IMR-90 (cell line): ENCODE results near the gene S100A5. TPM values are rescaled to one million over a fixed set of nuclear protein-coding genes. Genes with fewer than 3 reads are reported as not detected.

Experiments used
- ATAC-seq: fragments of 200-7000 bp; cut with Tn5 transposase; 2 replicates; pipeline ENCODE4 v1.9.1; 2020; ENCODE audit warnings: low read depth, mild to moderate bottlenecking, moderate library complexity
- BruUV-seq: library from RNA; stranded (reverse); fragments of 400-500 nt; replicated peaks from 2 replicates; lab custom pipeline; 2021; lab: Mats Ljungman, UMichigan
- CTCF ChIA-PET: fragments of 300-600 bp; formaldehyde crosslinking; extraction: SDS; loops from one replicate; lab custom pipeline; 2021; ENCODE audit warnings: antibody characterized with exemption; lab: Yijun Ruan, JAX
- POLR2A ChIA-PET: fragments of 300-600 bp; sonication (Branson Sonifier 250); formaldehyde crosslinking; loops from one replicate; lab custom pipeline; 2022; ENCODE audit warnings: antibody characterized with exemption; ENCODE audit not compliant: unreplicated experiment; lab: Charles Lee
- DNase-seq: peaks from one replicate; pipeline ENCODE4 v3.0.0; 2013
- H2AFZ ChIP-seq: replicated peaks from 2 replicates; pipeline ENCODE3; 2013; ENCODE audit warnings: low read length, mild to moderate bottlenecking; ENCODE audit not compliant: poor library complexity
- H2AK5ac ChIP-seq: 2 replicates; pipeline ENCODE4 v1.6.1; 2013; ENCODE audit warnings: low read depth, low read length, inconsistent platforms
- H2AK9ac ChIP-seq: replicated peaks from 2 replicates; pipeline ENCODE3; 2013; ENCODE audit warnings: mild to moderate bottlenecking, low read depth, low read length, moderate library complexity; ENCODE audit not compliant: poor library complexity
- H2BK120ac ChIP-seq: 2 replicates; pipeline ENCODE4 v1.6.1; 2013; ENCODE audit warnings: low read depth, low read length, inconsistent platforms
- H2BK15ac ChIP-seq: 3 replicates; pipeline ENCODE4 v1.6.1; 2013; ENCODE audit warnings: low read depth, low read length, inconsistent platforms
- H2BK20ac ChIP-seq: 2 replicates; pipeline ENCODE4 v1.6.1; 2013; ENCODE audit warnings: low read depth, mild to moderate bottlenecking, inconsistent platforms, low read length, moderate library complexity
- H2BK5ac ChIP-seq: 2 replicates; pipeline ENCODE4 v1.6.1; 2013; ENCODE audit warnings: mild to moderate bottlenecking, low read depth, low read length, inconsistent platforms; ENCODE audit not compliant: poor library complexity, severe bottlenecking
- H3K14ac ChIP-seq: replicated peaks from 2 replicates; pipeline ENCODE4 v1.6.1; 2013; ENCODE audit warnings: low read depth, low read length, inconsistent platforms
- H3K18ac ChIP-seq: 2 replicates; pipeline ENCODE4 v1.6.1; 2013; ENCODE audit warnings: low read depth, low read length, control low read depth
- H3K23ac ChIP-seq: 2 replicates; pipeline ENCODE4 v1.6.1; 2013; ENCODE audit warnings: low read depth, low read length, inconsistent platforms
- H3K27ac ChIP-seq: 2 replicates; pipeline ENCODE4 v1.5.1; 2013; ENCODE audit warnings: mild to moderate bottlenecking, control low read depth, low read length; ENCODE audit not compliant: insufficient read depth
- H3K27me3 ChIP-seq: 2 replicates; pipeline ENCODE4 v1.6.1; 2013; ENCODE audit warnings: low read length; ENCODE audit not compliant: control insufficient read depth, insufficient read depth
- H3K36me3 ChIP-seq: 2 replicates; pipeline ENCODE4 v1.6.1; 2013; ENCODE audit warnings: low read length, mixed read lengths; ENCODE audit not compliant: control insufficient read depth, insufficient read depth
- H3K4ac ChIP-seq: 2 replicates; pipeline ENCODE4 v1.6.1; 2013; ENCODE audit warnings: low read depth, low read length, inconsistent platforms
- H3K4me1 ChIP-seq: 2 replicates; pipeline ENCODE4 v1.6.1; 2013; ENCODE audit warnings: low read length, mixed read lengths; ENCODE audit not compliant: control insufficient read depth, insufficient read depth
- H3K4me2 ChIP-seq: 2 replicates; pipeline ENCODE4 v1.6.1; 2013; ENCODE audit warnings: low read depth, mild to moderate bottlenecking, control low read depth, low read length, moderate library complexity
- H3K4me3 ChIP-seq: 2 replicates; pipeline ENCODE4 v1.5.1; 2013; ENCODE audit warnings: low read depth, mild to moderate bottlenecking, control low read depth, low read length, moderate library complexity; ENCODE audit not compliant: insufficient read depth
- H3K56ac ChIP-seq: 2 replicates; pipeline ENCODE4 v1.6.1; 2013; ENCODE audit warnings: low read length, inconsistent platforms; ENCODE audit not compliant: insufficient read depth; ENCODE audit errors: extremely low read depth
- H3K79me1 ChIP-seq, 2 experiments: 2 replicates each; pipeline ENCODE4 v1.6.1; 2013; ENCODE audit warnings: low read length in 2 of 2, inconsistent platforms in 1 of 2, low read depth in 1 of 2
- H3K9ac ChIP-seq: 2 replicates; pipeline ENCODE4 v1.6.1; 2013; ENCODE audit warnings: low read depth, low read length, control low read depth
- H3K9me1 ChIP-seq: 2 replicates; pipeline ENCODE4 v1.6.1; 2013; ENCODE audit warnings: low read length, inconsistent platforms; ENCODE audit not compliant: insufficient read depth
- H3K9me3 ChIP-seq: 2 replicates; pipeline ENCODE4 v1.6.1; 2013; ENCODE audit warnings: low read length; ENCODE audit not compliant: control insufficient read depth, insufficient read depth
- H4K20me1 ChIP-seq: 2 replicates; pipeline ENCODE4 v1.6.1; 2013; ENCODE audit warnings: low read length, inconsistent platforms; ENCODE audit not compliant: insufficient read depth
- H4K5ac ChIP-seq: 2 replicates; pipeline ENCODE4 v1.6.1; 2013; ENCODE audit warnings: mild to moderate bottlenecking, low read depth, low read length, control low read depth
- H4K8ac ChIP-seq, 2 experiments: 2 replicates each; pipeline ENCODE4 v1.6.1; 2013; ENCODE audit warnings: low read depth in 2 of 2, low read length in 2 of 2, control low read depth in 1 of 2, inconsistent platforms in 1 of 2
- H4K91ac ChIP-seq: 2 replicates; pipeline ENCODE4 v1.6.1; 2013; ENCODE audit warnings: low read depth, low read length, inconsistent platforms; ENCODE audit not compliant: insufficient read depth
- BHLHE40 ChIP-seq: fragments of 150-350 bp; IDR thresholded peaks from 2 replicates; pipeline ENCODE4 v1.6.1; 2016; ENCODE audit warnings: mild to moderate bottlenecking, low read depth, low read length
- CEBPB ChIP-seq: IDR thresholded peaks from 2 replicates; pipeline ENCODE4 v1.6.1; 2012; ENCODE audit warnings: low read depth, low read length, improper control_type of control experiment
- CHD1 ChIP-seq: IDR thresholded peaks from 2 replicates; pipeline ENCODE4 v1.6.1; 2012; ENCODE audit warnings: low read depth, low read length, improper control_type of control experiment
- FOS ChIP-seq: fragments of 150-350 bp; IDR thresholded peaks from 2 replicates; pipeline ENCODE4 v1.6.1; 2016; ENCODE audit warnings: low read depth, low read length
- MAFK ChIP-seq: IDR thresholded peaks from 2 replicates; pipeline ENCODE4 v1.6.1; 2012; ENCODE audit warnings: low read depth, low read length, improper control_type of control experiment
- MAZ ChIP-seq: IDR thresholded peaks from 2 replicates; pipeline ENCODE4 v1.6.1; 2012; ENCODE audit warnings: low read depth, mild to moderate bottlenecking, low read length, improper control_type of control experiment, moderate library complexity, borderline replicate concordance
- MXI1 ChIP-seq: IDR thresholded peaks from 2 replicates; pipeline ENCODE4 v1.6.1; 2012; ENCODE audit warnings: low read depth, mild to moderate bottlenecking, low read length, moderate library complexity, borderline replicate concordance
- NFE2L2 ChIP-seq: fragments of 150-350 bp; IDR thresholded peaks from 2 replicates; pipeline ENCODE4 v1.6.1; 2016; ENCODE audit warnings: low read depth, mild to moderate bottlenecking, low read length
- POLR2A ChIP-seq: IDR thresholded peaks from 2 replicates; pipeline ENCODE4 v1.6.1; 2012; ENCODE audit warnings: mild to moderate bottlenecking, low read depth, low read length
- RAD21 ChIP-seq: IDR thresholded peaks from 2 replicates; pipeline ENCODE4 v1.6.1; 2012; ENCODE audit warnings: low read length, improper control_type of control experiment
- RCOR1 ChIP-seq: IDR thresholded peaks from 2 replicates; pipeline ENCODE4 v1.6.1; 2012; ENCODE audit warnings: mild to moderate bottlenecking, low read length, improper control_type of control experiment; ENCODE audit not compliant: insufficient replicate concordance
- RFX5 ChIP-seq: IDR thresholded peaks from 2 replicates; pipeline ENCODE4 v1.8.0; 2012; ENCODE audit warnings: low read depth, mild to moderate bottlenecking, low read length, moderate library complexity
- SMC3 ChIP-seq: fragments of 150-350 bp; IDR thresholded peaks from 2 replicates; pipeline ENCODE4 v1.6.1; 2016; ENCODE audit warnings: low read depth, mild to moderate bottlenecking, antibody characterized with exemption, low read length, moderate library complexity
- WGBS, 2 experiments: methylation state at CpG; one replicate each; pipeline versions ENCODE4 v1.1.5 to v1.1.7; 2013; ENCODE audit warnings: missing lambda C conversion rate in 2 of 2; ENCODE audit not compliant: insufficient read length in 1 of 2; ENCODE audit errors: extremely low coverage in 2 of 2; 5-methylcytosine and 5-hydroxymethylcytosine counted together
- dilution Hi-C: fragments of 300-500 bp; cut with HindIII; formaldehyde crosslinking; loops from one replicate; pipeline ENCODE4 v1.14.3; 2018; ENCODE audit warnings: low sequenced_read_pairs; ENCODE audit not compliant: unreplicated experiment
- in situ Hi-C: fragments of 300-500 bp; cut with MboI; formaldehyde crosslinking; loops from 3 replicates; pipeline ENCODE4 v1.14.3; 2019; ENCODE audit warnings: low sequenced_read_pairs, inconsistent platforms, mixed read lengths
- intact Hi-C: fragments of 100-400 bp; cut with micrococcal nuclease; formaldehyde crosslinking; loops from 2 replicates; pipeline ENCODE4 v1.10.0; 2022
- polyA plus RNA-seq, 3 experiments: library from polyadenylated mRNA; depleted of rRNA; stranded (reverse); fragments of >200 nt; gene quantifications; 2 replicates each; pipeline ENCODE4 v1.2.3, GENCODE V29; 2012; ENCODE audit warnings: low replicate concordance in 1 of 3
- total RNA-seq: library from RNA; depleted of rRNA; stranded (reverse); fragments of >200 nt; gene quantifications from 2 replicates; pipeline ENCODE4 v1.2.3, GENCODE V29; 2012
- TF ChIP-seq, protein P1 (sequence below): fragments of 150-350 bp; IDR thresholded peaks from 2 replicates; pipeline ENCODE4 v1.6.1; 2016; ENCODE audit warnings: low read depth, mild to moderate bottlenecking, low read length, moderate library complexity, borderline replicate concordance
- TF ChIP-seq, protein P2 (sequence below): fragments of 150-350 bp; IDR thresholded peaks from 2 replicates; pipeline ENCODE4 v1.6.1; 2017; ENCODE audit warnings: mild to moderate bottlenecking, antibody characterized with exemption, low read length, low read depth

The S100A5 gene
- total and polyA plus RNA-seq, 2 of the 4 experiments (the other 2 are of a cell fraction), result 0.27 TPM; not detected in 1

DNA sequence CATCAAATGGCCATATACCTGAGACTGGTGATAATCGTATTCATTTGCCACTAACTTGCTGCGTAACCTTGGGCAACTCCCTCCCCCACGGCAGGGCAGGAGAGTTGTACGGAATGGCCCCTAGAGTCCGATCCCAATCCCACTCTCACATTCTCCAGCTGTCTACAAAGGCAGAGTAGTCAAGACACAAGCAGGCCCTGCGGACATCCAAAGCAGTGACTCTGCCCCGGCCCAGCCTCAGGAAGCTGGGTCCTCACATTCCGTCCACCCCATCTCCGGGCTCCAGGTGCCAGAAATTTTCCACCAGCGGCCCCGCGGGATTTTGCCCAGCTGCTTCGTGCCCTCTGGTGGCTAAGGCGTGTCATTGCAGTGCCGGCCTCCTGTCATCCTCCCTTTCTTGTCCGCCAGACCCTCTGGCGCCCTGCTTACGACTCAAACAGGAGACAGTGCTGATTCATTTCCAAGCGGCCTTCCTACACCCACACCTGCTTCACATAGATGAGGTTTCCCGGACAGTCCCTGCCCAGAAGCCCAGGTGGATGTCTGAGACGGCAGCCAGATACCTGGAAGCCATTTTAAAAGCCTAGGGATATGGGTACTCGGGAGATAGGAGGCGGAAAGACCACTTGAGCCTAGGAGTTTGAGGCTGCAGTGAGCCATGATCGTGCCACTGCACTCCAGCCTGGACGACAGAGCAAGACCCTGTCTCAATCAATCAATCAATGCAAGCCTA, 27.8 kb upstream of the S100A5 start:
- in situ Hi-C loops, result loop anchor here (5.0 to 10.0 kb wide), 2 partner anchors 36 to 54 kb away; no protein-coding TSS in a partner anchor
- peak overlapping the region; percentile 98 for H2BK5ac ChIP-seq
- BruUV-seq, result no TSS peak
- dilution Hi-C loops, result no loop called here
- H3K9ac ChIP-seq, result peak overlapping the region; percentile 20
- peak overlapping the region; percentile 62 for H3K56ac ChIP-seq
- peaks cover 4 to 45% of the 10 kb centered on the region in 2 experiments; a peak in 3 of 4 replicates for H3K79me1 ChIP-seq
- no peaks in the 10 kb centered on the region for H3K36me3 ChIP-seq
- H3K9me3 ChIP-seq, result no peaks in the 10 kb centered on the region
- peak overlapping the region; percentile 90 for H3K18ac ChIP-seq
- no peaks in the 10 kb centered on the region for H4K20me1 ChIP-seq
- peak overlapping the region; percentile 74 for H3K23ac ChIP-seq
- DNase-seq (peak; percentile 84), ATAC-seq (peak; percentile 44)
- peak overlapping the region; percentile 92 for H2AK9ac ChIP-seq
- H3K27ac ChIP-seq, result peak overlapping the region; percentile 94
- H3K4me2 ChIP-seq, result peak overlapping the region; percentile 60
- H4K5ac ChIP-seq, result peak overlapping the region; percentile 74
- peaks cover 33% of the 10 kb centered on the region for H3K9me1 ChIP-seq
- H2AK5ac ChIP-seq, result peak overlapping the region; percentile 100
- H3K27me3 ChIP-seq, result no peaks in the 10 kb centered on the region
- ChIA-PET POLR2A (interaction anchor here (0.5 to 3.7 kb wide), 6 partner anchors 34 to 86 kb away, joined by 3 to 28 read pairs (median 4); partner anchors contain the start of genes CHTOP, S100A13 and S100A6), CTCF (interaction anchor here (0.6 to 1.7 kb wide), 12 partner anchors 10 to 81 kb away, joined by 3 to 19 read pairs (median 6); partner anchors contain the start of genes S100A13 and S100A6)
- H3K4me1 ChIP-seq, result peaks cover 35% of the 10 kb centered on the region
- intact Hi-C loops, result loop anchor here (1.0 kb wide), 3 partner anchors 35 to 216 kb away; no protein-coding TSS in a partner anchor
- peak overlapping the region; percentile 98 for H3K14ac ChIP-seq
- peak overlapping the region; percentile 96 to 97 for H4K8ac ChIP-seq
- peak overlapping the region; percentile 100 for H2BK120ac ChIP-seq
- H4K91ac ChIP-seq, result peak overlapping the region; percentile 100
- H2AFZ ChIP-seq, result peak overlapping the region; percentile 96
- H2BK15ac ChIP-seq, result peak overlapping the region; percentile 99; the same call in 2 of the 3 replicates
- H3K4me3 ChIP-seq, result no peak overlapping the region
- 5% methylated on average over 11 of the region's 25 CpGs; no CpG with 5 or more reads in 1 of the 2 experiments for WGBS, 2 experiments
- peak overlapping the region; percentile 100 for H3K4ac ChIP-seq
- H2BK20ac ChIP-seq, result peak overlapping the region; percentile 100
- TF ChIP-seq, protein P1, sequence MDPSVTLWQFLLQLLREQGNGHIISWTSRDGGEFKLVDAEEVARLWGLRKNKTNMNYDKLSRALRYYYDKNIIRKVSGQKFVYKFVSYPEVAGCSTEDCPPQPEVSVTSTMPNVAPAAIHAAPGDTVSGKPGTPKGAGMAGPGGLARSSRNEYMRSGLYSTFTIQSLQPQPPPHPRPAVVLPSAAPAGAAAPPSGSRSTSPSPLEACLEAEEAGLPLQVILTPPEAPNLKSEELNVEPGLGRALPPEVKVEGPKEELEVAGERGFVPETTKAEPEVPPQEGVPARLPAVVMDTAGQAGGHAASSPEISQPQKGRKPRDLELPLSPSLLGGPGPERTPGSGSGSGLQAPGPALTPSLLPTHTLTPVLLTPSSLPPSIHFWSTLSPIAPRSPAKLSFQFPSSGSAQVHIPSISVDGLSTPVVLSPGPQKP, result no peak
- TF ChIP-seq MAZ, result 0 out of 2 replicates have a peak, but pooled peaks have one; percentile 61
- TF ChIP-seq CHD1, result no peak
- peak; percentile 100 for TF ChIP-seq SMC3
- no peak for TF ChIP-seq RCOR1
- no peak for TF ChIP-seq RFX5
- peak; percentile 68 for TF ChIP-seq POLR2A
- TF ChIP-seq, protein P2, sequence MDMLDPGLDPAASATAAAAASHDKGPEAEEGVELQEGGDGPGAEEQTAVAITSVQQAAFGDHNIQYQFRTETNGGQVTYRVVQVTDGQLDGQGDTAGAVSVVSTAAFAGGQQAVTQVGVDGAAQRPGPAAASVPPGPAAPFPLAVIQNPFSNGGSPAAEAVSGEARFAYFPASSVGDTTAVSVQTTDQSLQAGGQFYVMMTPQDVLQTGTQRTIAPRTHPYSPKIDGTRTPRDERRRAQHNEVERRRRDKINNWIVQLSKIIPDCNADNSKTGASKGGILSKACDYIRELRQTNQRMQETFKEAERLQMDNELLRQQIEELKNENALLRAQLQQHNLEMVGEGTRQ, result no peak
- peak; percentile 99 for TF ChIP-seq RAD21
- no peak for TF ChIP-seq FOS
- TF ChIP-seq BHLHE40, result no peak
- no peak for TF ChIP-seq MAFK
- no peak for TF ChIP-seq CEBPB
- no peak for TF ChIP-seq MXI1
- TF ChIP-seq NFE2L2, result no peak
